HG02678 (cell line): Measurements from ENCODE around the gene SMAD4.
A peak's percentile ranks its signal among the peaks of the same experiment; 100 is the strongest.

ENCODE experiments used
- ATAC-seq: cut with Tn5 transposase; IDR thresholded peaks from one replicate; pipeline ENCODE4 v1.9.1; 2021; ENCODE audit warnings: mild to moderate bottlenecking, moderate library complexity; ENCODE audit not compliant: unreplicated experiment

The SMAD4 gene

DNA sequence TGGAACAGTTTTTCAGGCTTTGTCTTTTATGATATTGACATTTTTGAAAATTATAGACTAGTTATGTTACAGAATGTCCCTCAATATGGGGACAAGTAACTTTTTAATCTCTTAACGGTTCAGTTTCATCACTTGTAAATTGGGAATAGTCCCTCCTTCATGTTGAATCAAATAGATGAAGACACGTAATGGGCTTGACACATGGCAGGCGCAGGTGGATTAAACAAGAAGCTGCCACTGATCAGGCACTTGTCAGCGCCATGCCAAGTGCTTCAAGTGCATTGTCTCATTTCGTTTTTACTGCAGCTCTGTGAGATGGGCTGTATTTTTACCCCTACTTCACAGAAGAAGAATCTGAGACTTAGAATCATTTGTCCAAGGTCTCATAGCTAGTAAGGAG is 9.5 kb upstream of the SMAD4 start:
- ATAC-seq = no peak

- no peak for ATAC-seq
These were observed 8.6 kb upstream of the SMAD4 start for GRCh38 chr18:51021226-51021965.

DNA sequence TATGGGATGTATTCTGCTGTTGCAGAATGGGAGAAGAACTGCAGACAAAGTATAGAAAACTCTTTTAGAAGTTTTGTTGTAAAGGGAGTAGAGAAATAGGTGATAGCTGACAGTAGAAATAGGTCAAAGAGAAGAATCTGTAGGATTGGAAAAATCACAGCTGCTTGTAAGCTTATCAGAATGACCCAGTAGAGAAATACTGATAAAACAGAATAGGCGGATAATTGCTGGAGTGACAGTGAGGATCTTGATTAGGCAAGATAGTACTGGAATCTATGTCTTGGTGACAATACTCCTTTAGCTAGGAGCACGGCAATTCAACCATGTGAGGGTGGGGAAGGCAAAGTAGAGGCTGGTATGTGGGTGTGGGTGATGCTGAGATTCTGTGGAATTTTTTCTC is 4.5 kb upstream of the SMAD4 start:
- no peak for ATAC-seq

- no peak for ATAC-seq
These were observed 1.7 kb upstream of the SMAD4 start for GRCh38 chr18:51028201-51028805.

GRCh38 chr18:51029378-51029693 is 677 bp upstream of the SMAD4 start:
- ATAC-seq = no peak

DNA sequence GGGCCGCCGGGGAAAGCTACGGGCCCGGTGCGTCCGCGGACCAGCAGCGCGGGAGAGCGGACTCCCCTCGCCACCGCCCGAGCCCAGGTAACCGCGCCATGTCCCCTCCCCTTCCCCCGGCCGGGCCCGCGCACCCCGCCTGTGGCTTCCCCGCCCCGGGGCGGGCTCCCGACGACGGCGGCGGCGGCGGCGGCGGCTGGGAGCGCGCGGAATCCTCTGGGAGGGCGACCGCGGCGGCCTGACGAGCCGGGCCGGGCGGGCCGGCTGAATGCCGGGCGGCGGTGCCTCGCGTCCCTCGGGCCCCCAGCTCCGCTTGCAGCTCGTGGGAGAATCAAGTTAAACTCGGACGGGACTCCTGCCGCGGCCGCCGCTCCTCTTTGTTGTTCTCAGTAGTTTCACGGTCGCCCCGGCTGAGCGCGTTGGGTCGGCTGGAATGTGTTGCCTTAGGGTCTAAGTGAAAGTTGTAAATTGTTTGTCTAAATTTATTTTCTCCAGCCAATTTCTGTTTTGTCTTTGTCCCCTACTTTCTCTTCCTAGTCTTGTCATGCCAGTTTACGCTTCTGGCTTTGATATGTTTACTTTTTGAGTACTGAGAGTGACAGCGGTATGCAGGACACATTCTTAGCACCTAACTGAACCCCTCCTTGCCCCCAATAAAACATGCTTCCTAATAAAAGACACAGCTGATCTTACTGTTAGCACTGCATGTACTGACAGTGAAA is 685 bp downstream of the SMAD4 start:
- ATAC-seq = peak; percentile 60

DNA sequence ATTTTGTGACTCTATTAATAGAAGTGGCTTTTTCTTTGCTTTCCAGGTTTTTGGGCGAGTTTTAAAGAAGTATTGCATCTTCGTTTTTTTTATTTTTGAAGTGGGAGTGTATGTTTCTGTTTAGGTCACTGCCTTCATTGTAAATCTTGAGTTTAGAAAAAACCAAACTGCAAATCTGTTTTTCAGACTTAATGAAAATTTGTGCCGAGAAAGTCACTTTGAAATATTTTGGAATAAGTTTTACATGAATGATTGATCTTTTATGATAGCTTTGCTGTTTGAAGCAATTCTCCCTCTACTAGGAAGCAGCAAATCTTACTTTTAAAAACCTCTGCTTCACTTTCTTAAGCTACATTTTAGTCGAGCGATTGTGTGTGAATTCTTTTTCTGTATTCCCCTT is 2.2 kb downstream of the SMAD4 start:
- ATAC-seq = no peak

- ATAC-seq = no peak
These were observed 7.2 kb downstream of the SMAD4 start for GRCh38 chr18:51037230-51037629.

GRCh38 chr18:51038110-51038509 is 8.1 kb downstream of the SMAD4 start:
- no peak for ATAC-seq

GRCh38 chr18:51039138-51040112 is 9.4 kb downstream of the SMAD4 start:
- peak; percentile 77 for ATAC-seq

DNA sequence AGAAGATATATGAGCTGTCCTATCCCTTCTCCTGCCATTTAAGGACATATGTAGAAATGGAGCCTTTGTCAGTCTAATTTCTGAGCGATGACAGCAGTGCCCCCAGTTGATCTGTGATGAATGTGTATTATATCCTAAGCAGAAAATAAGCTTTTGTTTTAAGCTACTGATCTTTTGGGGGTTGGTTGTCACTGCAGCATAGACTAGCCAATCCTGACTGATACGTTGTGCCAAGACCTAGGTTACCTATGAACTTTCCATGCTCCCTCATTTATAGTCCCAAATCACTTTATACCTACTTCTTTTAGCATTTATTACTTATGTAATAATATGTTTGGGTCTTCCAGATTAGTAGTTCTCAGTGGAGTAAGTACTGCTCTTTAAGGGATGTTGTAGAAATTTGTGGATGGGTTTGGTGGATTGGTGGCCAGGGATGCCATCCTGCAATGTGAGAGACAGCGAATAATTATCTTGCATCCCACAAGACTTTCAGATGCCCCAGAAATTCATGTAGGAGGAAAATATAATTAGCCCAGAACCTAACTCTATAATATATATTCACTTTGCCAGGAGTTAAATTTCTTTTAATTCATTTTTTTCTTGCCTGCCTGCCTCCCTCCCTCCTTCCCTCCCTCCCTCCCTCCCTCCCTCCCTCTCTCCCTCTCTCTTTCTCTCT is 11.8 kb downstream of the SMAD4 start:
- no peak for ATAC-seq

DNA sequence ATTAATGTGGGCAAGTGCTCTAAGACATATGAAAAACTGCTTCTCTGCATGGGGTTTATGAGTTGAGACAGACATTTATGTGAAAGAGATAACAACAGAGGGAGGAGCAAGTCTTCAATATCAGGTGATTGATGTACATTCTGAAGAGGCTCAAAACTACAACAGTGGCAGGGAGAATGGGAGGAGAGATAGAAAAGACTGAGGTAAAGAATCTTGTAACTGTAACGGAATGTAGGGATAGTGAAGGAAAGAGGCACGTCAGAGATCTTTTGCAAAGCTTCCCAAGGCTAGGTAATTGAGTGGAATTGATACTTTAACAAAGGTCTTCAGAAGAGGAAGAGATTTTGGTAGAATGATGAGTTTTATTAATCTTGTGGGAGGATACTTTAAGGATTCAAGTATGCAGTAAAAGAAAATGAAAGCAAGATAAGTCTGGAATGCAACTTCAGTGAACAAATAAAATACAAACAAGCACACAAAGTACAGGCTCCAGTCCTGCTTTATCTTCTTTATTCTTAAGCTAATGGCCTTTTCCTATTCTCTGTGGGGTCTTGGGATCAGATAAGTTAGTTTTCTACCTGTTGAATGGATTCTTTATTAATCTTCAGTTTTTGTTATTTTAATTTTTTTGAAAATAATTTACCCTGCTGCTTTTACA is 15.0 kb downstream of the SMAD4 start:
- ATAC-seq = no peak

DNA sequence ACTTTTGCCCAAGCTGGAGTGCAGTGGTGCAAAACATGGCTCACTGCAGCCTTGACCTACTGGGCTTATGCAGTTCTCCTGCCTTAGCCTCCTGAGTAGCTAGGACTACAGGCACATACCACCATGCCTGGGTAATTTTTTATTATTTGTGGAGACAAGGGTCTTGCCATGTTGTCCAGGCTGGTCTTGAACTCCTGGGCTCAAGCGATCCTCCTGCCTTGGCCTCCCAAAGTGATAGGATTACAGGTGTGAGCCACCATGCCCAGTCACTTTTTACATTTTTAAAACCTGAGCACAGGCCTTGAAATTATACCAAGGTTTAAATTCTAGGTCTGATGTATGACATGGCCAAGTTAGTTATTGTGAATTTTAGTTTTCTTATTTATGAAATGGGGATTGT is 18.2 kb downstream of the SMAD4 start:
- no peak for ATAC-seq

DNA sequence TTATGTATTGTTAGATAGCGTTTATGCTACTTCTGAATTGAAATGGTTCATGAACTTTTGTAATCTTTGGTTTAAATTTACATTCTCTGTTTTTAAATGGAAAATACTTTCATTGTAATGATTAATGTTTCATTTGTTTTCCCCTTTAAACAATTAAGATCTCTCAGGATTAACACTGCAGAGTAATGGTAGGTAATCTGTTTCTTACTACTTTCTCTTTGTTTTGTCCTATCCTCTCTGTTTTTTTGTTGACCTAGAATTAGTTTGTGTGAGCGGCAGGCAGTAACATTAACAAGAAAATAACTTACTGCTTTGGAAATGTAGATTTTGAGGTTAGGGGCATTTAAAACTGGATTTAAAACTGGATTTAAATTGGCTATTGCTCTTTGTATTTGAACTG is 19.1 kb downstream of the SMAD4 start:
- no peak for ATAC-seq

DNA sequence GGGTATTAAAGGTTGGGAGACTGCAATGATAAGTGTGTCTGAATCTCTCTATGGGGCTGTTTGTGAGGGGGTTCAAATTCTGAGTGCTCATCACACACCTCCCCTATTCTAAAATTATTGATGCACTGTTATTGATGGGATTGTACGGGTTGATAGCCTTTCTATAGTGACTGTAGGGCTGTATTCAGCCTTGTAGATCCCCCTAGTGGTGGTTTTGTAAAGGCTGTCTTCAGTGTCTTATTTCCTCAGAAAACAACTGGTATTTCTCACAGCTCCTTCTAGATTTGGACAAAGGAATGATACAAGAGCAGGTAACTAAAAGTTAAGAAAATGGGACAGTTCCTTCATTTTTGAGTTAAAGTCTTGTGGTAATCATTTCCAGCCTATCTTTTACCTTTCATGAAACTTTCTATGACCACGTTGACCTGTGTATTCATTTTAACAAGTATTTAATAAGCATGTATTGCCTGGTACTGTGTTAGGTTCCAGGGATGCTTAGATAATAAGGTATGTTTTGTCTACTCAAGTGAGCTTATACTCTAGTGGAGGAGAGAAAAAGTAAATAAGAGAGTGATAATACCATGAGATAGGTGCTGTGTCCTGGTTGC is 21.2 kb downstream of the SMAD4 start:
- ATAC-seq = peak; percentile 88

- peak; percentile 66 for ATAC-seq
These were observed 23.8 kb downstream of the SMAD4 start for GRCh38 chr18:51053814-51054213.

DNA sequence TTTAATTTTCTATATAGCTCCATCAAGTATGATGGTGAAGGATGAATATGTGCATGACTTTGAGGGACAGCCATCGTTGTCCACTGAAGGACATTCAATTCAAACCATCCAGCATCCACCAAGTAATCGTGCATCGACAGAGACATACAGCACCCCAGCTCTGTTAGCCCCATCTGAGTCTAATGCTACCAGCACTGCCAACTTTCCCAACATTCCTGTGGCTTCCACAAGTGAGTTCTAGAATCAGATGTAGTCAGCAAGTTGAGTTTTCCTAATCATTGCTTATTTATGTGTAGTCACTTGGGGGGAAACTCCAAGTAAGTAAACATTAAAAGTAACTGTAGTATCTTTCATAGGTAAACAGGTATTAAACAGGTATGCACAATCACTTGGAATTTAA is 24.8 kb downstream of the SMAD4 start:
- no peak for ATAC-seq

DNA sequence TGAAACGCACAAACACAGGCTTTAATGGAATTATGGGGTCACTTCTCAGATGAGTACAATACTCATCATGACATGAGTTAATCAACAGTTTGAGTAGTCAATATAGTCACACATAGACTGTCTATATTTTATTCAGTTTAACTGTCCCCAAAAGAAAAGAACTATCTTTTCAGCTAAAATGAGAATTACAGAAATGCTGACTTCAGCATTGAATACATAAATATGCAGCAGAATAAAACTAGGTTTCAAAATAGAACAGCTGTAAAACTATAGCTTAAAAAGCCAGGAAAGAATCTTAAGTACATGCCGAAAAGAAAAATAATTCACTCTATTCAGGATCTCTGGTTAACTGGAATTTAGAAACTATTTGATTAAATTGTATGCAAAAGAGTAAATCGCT is 30.0 kb downstream of the SMAD4 start:
- no peak for ATAC-seq

GRCh38 chr18:51064256-51064655 is 34.2 kb downstream of the SMAD4 start:
- ATAC-seq = no peak

DNA sequence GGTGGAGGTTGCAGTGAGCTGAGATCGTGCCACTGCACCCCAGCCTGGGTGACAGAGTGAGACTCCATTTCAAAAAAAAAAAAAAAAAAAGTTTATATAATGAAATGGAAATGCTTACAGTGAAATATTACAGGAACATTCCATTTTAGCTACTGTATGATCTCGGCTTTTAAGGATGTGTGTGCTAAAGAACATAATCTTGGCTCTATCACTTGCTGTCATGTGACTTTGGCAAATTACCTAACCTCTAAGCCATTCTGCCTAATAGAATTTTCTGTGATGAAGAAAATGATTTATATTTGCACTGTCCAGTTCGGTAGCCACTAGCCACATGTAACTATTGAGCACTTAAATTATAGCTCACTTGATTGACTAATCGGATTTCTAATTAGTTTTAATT is 36.3 kb downstream of the SMAD4 start:
- ATAC-seq = no peak
